ENCODE data around the gene CCDC9. TPM values are rescaled to one million over a fixed set of nuclear protein-coding genes. Genes with fewer than 3 reads are reported as not detected.

The CCDC9 gene
- total and polyA plus RNA-seq, 9 donors: 14.8 to 65.7 (median 37.0) TPM

DNA sequence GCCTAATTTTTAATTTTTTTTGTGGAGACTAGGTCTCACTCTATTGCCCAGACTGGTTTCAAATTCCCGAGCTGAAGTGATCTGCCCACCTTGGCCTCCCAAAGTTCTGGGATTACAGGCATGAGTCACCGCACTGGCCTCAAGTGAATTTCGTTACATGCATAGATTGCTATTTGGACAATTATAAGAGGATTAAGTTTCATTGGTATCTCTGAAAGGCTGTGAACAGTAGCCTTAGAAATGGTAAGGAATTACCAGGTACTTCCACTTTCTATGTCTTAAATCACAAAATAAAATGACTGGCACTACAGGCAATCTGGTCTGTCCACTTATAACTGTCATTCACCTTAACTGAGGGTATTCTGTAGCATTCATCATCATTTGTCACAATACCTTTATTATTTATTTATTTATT lies 2.9 kb upstream of the CCDC9 start:
- TF ChIP-seq, protein P1, sequence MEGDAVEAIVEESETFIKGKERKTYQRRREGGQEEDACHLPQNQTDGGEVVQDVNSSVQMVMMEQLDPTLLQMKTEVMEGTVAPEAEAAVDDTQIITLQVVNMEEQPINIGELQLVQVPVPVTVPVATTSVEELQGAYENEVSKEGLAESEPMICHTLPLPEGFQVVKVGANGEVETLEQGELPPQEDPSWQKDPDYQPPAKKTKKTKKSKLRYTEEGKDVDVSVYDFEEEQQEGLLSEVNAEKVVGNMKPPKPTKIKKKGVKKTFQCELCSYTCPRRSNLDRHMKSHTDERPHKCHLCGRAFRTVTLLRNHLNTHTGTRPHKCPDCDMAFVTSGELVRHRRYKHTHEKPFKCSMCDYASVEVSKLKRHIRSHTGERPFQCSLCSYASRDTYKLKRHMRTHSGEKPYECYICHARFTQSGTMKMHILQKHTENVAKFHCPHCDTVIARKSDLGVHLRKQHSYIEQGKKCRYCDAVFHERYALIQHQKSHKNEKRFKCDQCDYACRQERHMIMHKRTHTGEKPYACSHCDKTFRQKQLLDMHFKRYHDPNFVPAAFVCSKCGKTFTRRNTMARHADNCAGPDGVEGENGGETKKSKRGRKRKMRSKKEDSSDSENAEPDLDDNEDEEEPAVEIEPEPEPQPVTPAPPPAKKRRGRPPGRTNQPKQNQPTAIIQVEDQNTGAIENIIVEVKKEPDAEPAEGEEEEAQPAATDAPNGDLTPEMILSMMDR (IDR thresholded peaks at IDR 0.05): no peak
- no peak for TF ChIP-seq POLR2A (IDR thresholded peaks at IDR 0.05)
- no peak for TF ChIP-seq EP300 (IDR thresholded peaks at IDR 0.05)
- Histone ChIP-seq H3K27ac (no peak overlapping the region), H3K27me3 (no peaks in the 10 kb centered on the region), H3K9me3 (no peaks in the 10 kb centered on the region), H3K36me3 (no peaks in the 10 kb centered on the region), H3K4me1 (ENCODE audit: insufficient read depth) (peaks cover 7% of the 10 kb centered on the region), H3K4me3 (no peak overlapping the region)
- intact Hi-C loops (cut with DNase I): no loop called here
- 41 to 57% (median 44%) methylated on average over 3 of the region's 3 CpGs for WGBS, 3 donors
- DNase-seq: no peak

DNA sequence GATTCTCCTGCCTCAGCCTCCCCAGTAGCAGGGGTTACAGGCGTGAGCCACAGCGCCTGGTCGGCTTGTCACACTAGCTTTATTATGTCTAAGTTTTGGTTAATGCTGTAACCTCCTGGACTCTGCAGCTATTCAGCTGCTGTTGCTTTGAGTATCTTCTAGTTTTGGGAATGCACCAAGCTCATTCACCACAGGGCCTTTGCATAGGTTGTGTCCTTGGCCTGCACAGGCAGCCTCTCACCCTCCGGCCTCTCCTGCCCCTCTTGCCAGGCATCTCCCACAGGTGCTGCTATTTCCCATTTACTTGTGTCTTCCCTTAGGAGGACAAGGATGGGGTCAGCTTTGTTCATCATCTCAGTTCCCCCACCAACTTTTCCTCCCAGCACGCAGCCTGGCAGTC lies 2.4 kb upstream of the CCDC9 start:
- Histone ChIP-seq H3K36me3 (no peaks in the 10 kb centered on the region), H3K27ac (no peak overlapping the region), H3K4me3 (no peak overlapping the region), H3K27me3 (no peaks in the 10 kb centered on the region), H3K9me3 (no peaks in the 10 kb centered on the region), H3K4me1 (ENCODE audit: insufficient read depth) (peaks cover 7% of the 10 kb centered on the region)
- TF ChIP-seq POLR2A (IDR thresholded peaks at IDR 0.05): no peak
- TF ChIP-seq EP300 (IDR thresholded peaks at IDR 0.05): no peak
- TF ChIP-seq, protein P1 (IDR thresholded peaks at IDR 0.05): no peak
- DNase-seq: no peak
- 82 to 96% (median 83%) methylated on average over 5 of the region's 5 CpGs for WGBS, 3 donors
- intact Hi-C loops (cut with DNase I): no loop called here

DNA sequence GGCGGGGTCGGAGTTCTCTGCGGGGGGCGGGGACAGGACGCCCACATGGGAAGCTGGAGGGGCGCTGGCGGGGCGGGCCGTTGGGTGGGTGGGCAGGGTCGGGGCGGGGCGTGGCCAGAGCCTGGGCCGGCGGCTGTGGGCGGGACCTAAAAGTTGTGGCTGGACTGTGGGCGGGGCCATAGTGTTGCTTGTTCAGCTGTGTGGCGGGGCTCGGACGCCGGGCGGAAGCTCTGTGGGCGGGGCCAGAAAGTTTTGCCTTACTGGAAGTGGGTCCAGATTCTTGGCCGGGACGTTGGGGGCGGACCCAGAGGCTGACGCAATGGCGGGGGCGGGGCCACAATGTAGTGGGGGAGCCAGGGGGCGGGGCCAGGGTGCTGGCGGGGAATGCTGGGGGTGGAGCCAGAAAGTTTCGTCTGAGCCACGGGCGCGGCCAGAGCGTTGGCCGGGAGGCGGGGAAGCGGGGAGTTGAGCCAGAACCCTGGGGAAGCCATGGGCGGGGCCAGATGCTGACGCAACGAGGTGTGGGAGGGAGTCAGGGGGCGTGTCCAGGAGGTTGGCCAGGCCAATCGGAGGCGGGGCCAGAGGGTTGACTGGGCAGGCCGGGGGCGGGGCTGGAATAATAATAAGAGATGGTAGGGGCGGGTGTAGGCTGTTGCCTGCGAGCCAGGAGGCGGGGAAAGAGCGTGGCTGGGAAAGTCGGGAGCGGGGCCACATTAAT lies 527 bp downstream of the CCDC9 start:
- Histone ChIP-seq H3K4me1 (ENCODE audit: insufficient read depth) (peaks cover 7% of the 10 kb centered on the region), H3K27ac (peak overlapping the region; percentile 80 to 95), H3K9me3 (no peaks in the 10 kb centered on the region), H3K27me3 (no peaks in the 10 kb centered on the region), H3K4me3 (peak overlapping the region; percentile 65), H3K36me3 (no peaks in the 10 kb centered on the region)
- DNase-seq: peak; percentile 100
- TF ChIP-seq, protein P1 (IDR thresholded peaks at IDR 0.05): no peak
- peak; percentile 56 for TF ChIP-seq EP300 (IDR thresholded peaks at IDR 0.05)
- WGBS, 3 donors: 1 to 2% (median 1%) methylated on average over 34 to 52 of the region's 52 CpGs
- intact Hi-C loops (cut with DNase I): no loop called here

DNA sequence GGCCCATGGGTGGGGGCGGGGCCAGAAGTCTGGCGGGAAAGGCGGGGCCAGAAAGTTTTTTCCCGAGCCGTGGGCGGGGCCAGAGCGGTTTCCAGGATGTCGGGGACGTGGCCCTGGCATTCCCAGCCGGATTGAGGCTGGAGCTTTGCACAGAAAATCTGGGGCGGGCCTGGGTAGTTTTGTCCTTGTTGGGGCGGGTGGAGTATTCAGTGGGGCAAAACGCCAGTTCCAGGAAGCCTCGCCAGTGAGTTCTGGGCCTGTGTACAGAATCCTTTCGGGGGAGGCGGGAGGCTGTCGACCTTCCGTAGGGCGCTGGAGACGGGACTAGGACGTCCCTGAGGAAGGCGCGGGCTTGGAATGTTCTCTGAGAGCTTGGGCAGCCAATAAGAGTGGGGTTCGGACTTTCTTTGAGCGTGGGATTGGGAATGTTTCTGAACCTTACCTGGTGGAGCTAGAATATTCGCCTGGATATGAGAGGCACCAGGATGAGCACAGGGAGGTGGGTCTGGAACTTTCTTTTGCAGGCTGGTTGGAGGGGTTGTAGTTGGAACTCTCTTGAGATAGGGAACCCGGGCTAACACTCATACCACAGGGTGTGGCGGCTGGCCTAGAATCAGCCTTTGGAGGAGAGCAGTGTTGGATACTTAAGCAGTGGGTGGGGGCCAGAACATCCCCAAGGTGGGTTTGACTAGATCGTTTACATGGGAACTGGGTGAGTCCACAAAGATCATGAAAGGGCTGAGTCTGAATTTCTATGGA lies 1.3 kb downstream of the CCDC9 start:
- intact Hi-C loops (cut with DNase I): no loop called here

More for the DNA sequence above, 1.3 kb downstream of the CCDC9 start:
- H3K27me3 ChIP-seq: no peaks in the 10 kb centered on the region
- no peaks in the 10 kb centered on the region for H3K9me3 ChIP-seq
- peak; percentile 44 for TF ChIP-seq POLR2A (IDR thresholded peaks at IDR 0.05)
- TF ChIP-seq, protein P1 (IDR thresholded peaks at IDR 0.05): no peak
- peak; percentile 61 for TF ChIP-seq EP300 (IDR thresholded peaks at IDR 0.05)
- no peaks in the 10 kb centered on the region for H3K36me3 ChIP-seq
- H3K4me1 ChIP-seq (ENCODE audit: insufficient read depth): peaks cover 7% of the 10 kb centered on the region
- 1 to 2% (median 2%) methylated on average over 29 of the region's 29 CpGs for whole genome bisulfite sequencing, 3 donors
- H3K27ac ChIP-seq: peak overlapping the region in 1 of 2 donors; percentile 95
- H3K4me3 ChIP-seq: peak overlapping the region; percentile 45
- DNase-seq: peak; percentile 45 to 65 (median 62)
